ENCODE results near the gene REV3L. TPM values are rescaled to one million over a fixed set of nuclear protein-coding genes. Genes with fewer than 3 reads are reported as not detected.
"Not testable (repeated sequence)": the region's sequence is repeated elsewhere in the genome, so short reads cannot be mapped to it uniquely, and the experiment has no call there.

REV3L gene
- total RNA-seq, 4 donors from 2014 or later, result 40.7 to 84.1 (median 52.6) TPM

- Histone ChIP-seq H3K36me3 (no peaks in the 10 kb centered on the region), H3K9me3 (no peaks in the 10 kb centered on the region), H3K27ac (no peak overlapping the region), H3K4me1 (peaks cover 4 to 22% (median 5%) of the 10 kb centered on the region in 3 donors), H3K27me3 (no peaks in the 10 kb centered on the region), H3K4me3 (no peak overlapping the region)
- no peak for TF ChIP-seq EP300 (IDR thresholded peaks at IDR 0.05)
- TF ChIP-seq, protein P1, sequence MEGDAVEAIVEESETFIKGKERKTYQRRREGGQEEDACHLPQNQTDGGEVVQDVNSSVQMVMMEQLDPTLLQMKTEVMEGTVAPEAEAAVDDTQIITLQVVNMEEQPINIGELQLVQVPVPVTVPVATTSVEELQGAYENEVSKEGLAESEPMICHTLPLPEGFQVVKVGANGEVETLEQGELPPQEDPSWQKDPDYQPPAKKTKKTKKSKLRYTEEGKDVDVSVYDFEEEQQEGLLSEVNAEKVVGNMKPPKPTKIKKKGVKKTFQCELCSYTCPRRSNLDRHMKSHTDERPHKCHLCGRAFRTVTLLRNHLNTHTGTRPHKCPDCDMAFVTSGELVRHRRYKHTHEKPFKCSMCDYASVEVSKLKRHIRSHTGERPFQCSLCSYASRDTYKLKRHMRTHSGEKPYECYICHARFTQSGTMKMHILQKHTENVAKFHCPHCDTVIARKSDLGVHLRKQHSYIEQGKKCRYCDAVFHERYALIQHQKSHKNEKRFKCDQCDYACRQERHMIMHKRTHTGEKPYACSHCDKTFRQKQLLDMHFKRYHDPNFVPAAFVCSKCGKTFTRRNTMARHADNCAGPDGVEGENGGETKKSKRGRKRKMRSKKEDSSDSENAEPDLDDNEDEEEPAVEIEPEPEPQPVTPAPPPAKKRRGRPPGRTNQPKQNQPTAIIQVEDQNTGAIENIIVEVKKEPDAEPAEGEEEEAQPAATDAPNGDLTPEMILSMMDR (IDR thresholded peaks at IDR 0.05), result no peak
- TF ChIP-seq POLR2AphosphoS5 (IDR thresholded peaks at IDR 0.05), result no peak
- no peak for TF ChIP-seq POLR2A (IDR thresholded peaks at IDR 0.05)
- ATAC-seq, result no peak
These were observed 37.5 kb upstream of the REV3L start for GRCh38 chr6:111520524-111520923.

- Histone ChIP-seq H3K9me3 (no peaks in the 10 kb centered on the region), H3K27me3 (no peaks in the 10 kb centered on the region), H3K36me3 (no peaks in the 10 kb centered on the region), H3K4me3 (no peak overlapping the region), H3K27ac (no peak overlapping the region), H3K4me1 (no peaks in the 10 kb centered on the region)
- WGBS, 2 donors (ENCODE audit: low coverage in 1 of 2), result 93 to 97% methylated on average over 3 to 4 of the region's 4 CpGs
- TF ChIP-seq, protein P1 (IDR thresholded peaks at IDR 0.05), result no peak
- TF ChIP-seq POLR2AphosphoS5 (IDR thresholded peaks at IDR 0.05), result no peak
- no peak for TF ChIP-seq POLR2A (IDR thresholded peaks at IDR 0.05)
- no peak for TF ChIP-seq EP300 (IDR thresholded peaks at IDR 0.05)
- ATAC-seq, result no peak
These were observed 34.9 kb upstream of the REV3L start for GRCh38 chr6:111517965-111518364.

DNA sequence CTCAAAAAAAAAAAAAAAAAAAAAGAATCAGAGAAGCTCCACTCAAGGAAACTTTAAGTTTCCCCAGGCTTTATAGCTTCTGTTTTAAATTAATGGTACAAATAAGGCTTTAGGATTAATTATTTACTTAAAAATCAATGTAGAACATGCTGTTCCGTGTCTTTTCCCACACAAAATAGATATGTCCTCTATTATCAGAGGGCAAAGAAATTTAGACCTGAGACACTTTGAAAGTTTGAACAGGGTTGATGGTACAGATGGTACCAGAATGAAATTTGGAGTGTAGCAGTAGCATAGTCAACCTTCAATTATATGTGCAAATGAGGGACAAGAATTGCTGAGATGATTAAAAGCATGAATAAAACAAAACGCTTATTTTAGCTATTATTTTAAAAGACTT is 32.2 kb upstream of the REV3L start:
- H3K9me3 ChIP-seq, result no peaks in the 10 kb centered on the region
- H3K36me3 ChIP-seq, result no peaks in the 10 kb centered on the region
- no peak overlapping the region for H3K4me3 ChIP-seq
- no peaks in the 10 kb centered on the region for H3K4me1 ChIP-seq
- no peak overlapping the region for H3K27ac ChIP-seq
- TF ChIP-seq POLR2A (IDR thresholded peaks at IDR 0.05) (no peak), EP300 (IDR thresholded peaks at IDR 0.05) (no peak), POLR2AphosphoS5 (IDR thresholded peaks at IDR 0.05) (no peak)
- H3K27me3 ChIP-seq, result no peaks in the 10 kb centered on the region
- 85 to 89% methylated on average over 2 of the region's 2 CpGs for WGBS, 2 donors (ENCODE audit: low coverage in 1 of 2)
- no peak for ATAC-seq

- H3K9me3 ChIP-seq, H3K4me1 ChIP-seq, H3K36me3 ChIP-seq, H3K4me3 ChIP-seq, H3K27me3 ChIP-seq, H3K27ac ChIP-seq, ATAC-seq: not testable (repeated sequence)
- 20 to 93% methylated on average over 1 to 4 of the region's 6 CpGs for WGBS, 2 donors (ENCODE audit: low coverage in 1 of 2)
These were observed 31.5 kb upstream of the REV3L start for GRCh38 chr6:111514531-111514930.

GRCh38 chr6:111507219-111507618 is 24.2 kb upstream of the REV3L start:
- WGBS, 2 donors (ENCODE audit: low coverage in 1 of 2), result no CpG with 5 or more reads among the region's 5 CpGs
- not testable (repeated sequence) for H3K36me3 ChIP-seq, H3K9me3 ChIP-seq, H3K27ac ChIP-seq, H3K27me3 ChIP-seq, ATAC-seq, H3K4me1 ChIP-seq, H3K4me3 ChIP-seq

- not testable (repeated sequence) for ATAC-seq, H3K4me1 ChIP-seq, H3K27ac ChIP-seq, H3K27me3 ChIP-seq, H3K4me3 ChIP-seq, H3K36me3 ChIP-seq, H3K9me3 ChIP-seq
- 100% methylated on average over 1 of the region's 1 CpG for WGBS, 2 donors (ENCODE audit: low coverage in 1 of 2)
These were observed 22.5 kb upstream of the REV3L start for GRCh38 chr6:111505498-111505897.

DNA sequence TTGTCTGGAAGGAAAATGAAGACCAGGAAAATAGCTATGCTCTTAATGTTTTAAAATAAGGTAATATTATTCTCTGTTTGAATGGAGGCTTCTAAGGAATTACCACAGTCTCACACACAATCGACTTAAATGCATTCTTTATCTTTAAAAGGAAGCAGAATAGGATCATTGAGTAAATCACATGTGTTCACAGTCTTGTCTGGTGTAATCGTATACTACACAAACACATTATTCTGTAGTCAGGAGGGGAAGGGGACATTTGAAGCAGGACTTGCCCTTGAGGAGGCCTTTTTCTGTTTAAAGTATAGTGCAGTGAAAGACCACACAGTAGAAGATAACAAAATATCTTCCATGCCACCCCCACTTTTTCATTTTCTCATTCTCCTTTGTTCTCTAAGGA is 20.6 kb upstream of the REV3L start:
- Histone ChIP-seq H3K4me1 (peaks cover 0 to 9% (median 0%) of the 10 kb centered on the region in 3 donors), H3K9me3 (no peaks in the 10 kb centered on the region), H3K27ac (peak overlapping the region in 3 of 4 donors; percentile 3 to 46 (median 21)), H3K4me3 (no peak overlapping the region), H3K27me3 (no peaks in the 10 kb centered on the region), H3K36me3 (peaks cover 0 to 7% of the 10 kb centered on the region in 2 donors)
- no peak for ATAC-seq
- TF ChIP-seq POLR2A (IDR thresholded peaks at IDR 0.05), result no peak
- TF ChIP-seq, protein P1 (IDR thresholded peaks at IDR 0.05), result no peak
- TF ChIP-seq POLR2AphosphoS5 (IDR thresholded peaks at IDR 0.05), result no peak
- 4 to 24% methylated on average over 2 of the region's 2 CpGs for WGBS, 2 donors (ENCODE audit: low coverage in 1 of 2)
